Mesenteric fat pad (tissue), 1 donor: Measurements from ENCODE around the gene CAPN1. TPM values are rescaled to one million over a fixed set of nuclear protein-coding genes. Genes with fewer than 3 reads are reported as not detected.

ENCODE experiments used
- DNase-seq: peaks from one replicate; pipeline ENCODE4 v3.0.0-alpha.2; 2020; ENCODE audit warnings: low spot score
- total RNA-seq: library from RNA; stranded (reverse); fragmentation: NEBNext Ultra II Directional; extraction: Animal tissue kit (Norgen Biotek cat#: 25700); gene quantifications from one replicate; pipeline ENCODE4 v1.2.1, GENCODE V29; 2021
- donor health status: DM: yes; HTN: yes; CAD: no.

CAPN1 gene
- total RNA-seq, 1 donor from 2014 or later = 102 TPM

DNA sequence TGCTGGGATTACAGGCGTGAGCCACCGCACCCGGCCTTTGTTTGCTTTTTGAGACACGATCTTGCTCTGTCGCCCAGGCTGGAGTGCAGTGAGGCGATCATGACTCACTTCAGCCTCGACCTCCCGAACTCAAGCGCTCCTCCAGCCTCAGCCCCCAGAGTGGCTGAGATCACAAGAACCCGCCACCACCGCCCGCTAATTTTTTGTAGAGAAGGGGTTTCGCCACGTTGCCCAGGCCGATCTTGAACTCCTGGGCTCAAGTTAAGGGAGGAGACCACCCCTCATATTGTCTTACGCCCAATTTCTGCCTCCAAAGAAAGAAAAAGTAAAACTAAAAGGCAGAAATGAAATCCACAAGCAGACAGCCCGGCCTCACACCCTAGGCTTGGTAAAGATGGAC, 78.6 kb downstream of the CAPN1 start:
- no peak for DNase-seq

DNA sequence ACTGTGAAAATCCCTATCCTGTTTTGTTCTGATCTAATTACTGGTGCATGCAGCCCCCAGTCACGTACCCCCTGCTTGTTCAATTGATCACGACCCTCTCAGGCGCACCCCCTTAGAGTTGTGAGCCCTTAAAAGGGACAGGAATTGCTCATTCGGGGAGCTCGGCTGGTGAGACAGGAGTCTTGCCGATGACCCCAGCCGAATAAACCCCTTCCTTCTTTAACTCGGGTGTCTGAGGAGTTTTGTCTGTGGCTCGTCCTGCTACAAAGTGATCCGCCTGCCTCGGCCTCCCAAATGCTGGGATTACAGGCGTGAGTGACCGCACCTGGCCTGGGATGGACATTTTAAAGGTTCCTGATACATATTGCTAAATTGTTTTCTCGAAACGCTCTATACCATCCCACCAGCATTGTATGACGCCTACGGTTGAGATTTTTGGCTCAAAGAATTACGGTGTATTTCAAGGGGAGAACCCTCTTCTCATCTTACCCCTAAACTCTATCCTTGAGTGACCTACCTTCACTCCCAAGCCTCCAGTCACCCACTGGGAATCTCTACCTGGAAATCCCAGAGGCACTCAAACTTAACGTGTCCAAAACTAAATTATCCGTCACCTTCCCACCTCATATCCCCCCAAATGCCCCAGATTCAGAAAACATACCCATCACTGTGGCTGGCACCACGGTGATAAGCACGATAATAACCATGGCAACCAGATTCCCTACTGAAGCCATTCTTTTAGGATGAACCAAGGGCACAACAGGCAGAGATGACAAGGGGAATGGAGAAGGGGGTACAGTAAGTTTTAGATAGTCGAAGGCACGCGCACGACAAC, 79.2 kb downstream of the CAPN1 start:
- DNase-seq = no peak

Other genes with a start within 250 kb of the CAPN1 start
- not detected for gene GPHA2, start 246.0 kb upstream of the CAPN1 start, total RNA-seq
- not detected for gene MAJIN, start 209.8 kb upstream of the CAPN1 start, total RNA-seq
- 2.1 TPM for gene BATF2, start 185.0 kb upstream of the CAPN1 start, total RNA-seq
- 93.0 TPM for gene ARL2, start 167.8 kb upstream of the CAPN1 start, total RNA-seq
- gene SNX15, start 154.5 kb upstream of the CAPN1 start, total RNA-seq = 27.6 TPM
- 12.3 TPM for gene SAC3D1, start 140.7 kb upstream of the CAPN1 start, total RNA-seq
- 15.2 TPM for gene NAALADL1, start 123.4 kb upstream of the CAPN1 start, total RNA-seq
- gene CDCA5, start 97.9 kb upstream of the CAPN1 start, total RNA-seq = 1.2 TPM
- 32.1 TPM for gene ZFPL1, start 97.7 kb upstream of the CAPN1 start, total RNA-seq
- 86.6 TPM for gene VPS51, start 85.7 kb upstream of the CAPN1 start, total RNA-seq
- gene TM7SF2, start 70.1 kb upstream of the CAPN1 start, total RNA-seq = 22.1 TPM
- gene ZNHIT2, start 64.2 kb upstream of the CAPN1 start, total RNA-seq = 11.5 TPM
- gene FAU, start 59.8 kb upstream of the CAPN1 start, total RNA-seq = 617 TPM
- gene MRPL49, start 59.6 kb upstream of the CAPN1 start, total RNA-seq = 26.1 TPM
- 78.8 TPM for gene SYVN1, start 47.4 kb upstream of the CAPN1 start, total RNA-seq
- not detected for gene SPDYC, start 11.7 kb upstream of the CAPN1 start, total RNA-seq
- gene POLA2, start 80.0 kb downstream of the CAPN1 start, total RNA-seq = 5.9 TPM
- gene CDC42EP2, start 132.9 kb downstream of the CAPN1 start, total RNA-seq = 88.4 TPM
- 34.1 TPM for gene DPF2, start 151.9 kb downstream of the CAPN1 start, total RNA-seq
- not detected for gene TIGD3, start 172.8 kb downstream of the CAPN1 start, total RNA-seq
- gene SLC25A45, start 200.7 kb downstream of the CAPN1 start, total RNA-seq = 8.7 TPM
- 44.0 TPM for gene FRMD8, start 204.7 kb downstream of the CAPN1 start, total RNA-seq
- gene NEAT1, start 240.9 kb downstream of the CAPN1 start, total RNA-seq = 1,527 TPM